Kidney capillary endothelial cell (primary cell): ENCODE data around the gene ABCB6.
A peak's percentile ranks its signal among the peaks of the same experiment; 100 is the strongest.

Experiments used
- DNase-seq: peaks from one replicate; pipeline ENCODE4 v3.0.0-alpha.2; 2018; ENCODE audit warnings: low spot score

Gene ABCB6

GRCh38 chr2:219184121-219184520 is 34.6 kb downstream of the ABCB6 start:
- no peak for DNase-seq

GRCh38 chr2:219183151-219183772 is 35.5 kb downstream of the ABCB6 start:
- DNase-seq = no peak

GRCh38 chr2:219182331-219183150 is 36.2 kb downstream of the ABCB6 start:
- no peak for DNase-seq

- no peak for DNase-seq
Observed at GRCh38 chr2:219181531-219181930, 37.2 kb downstream of the ABCB6 start.

- DNase-seq = no peak
Observed at GRCh38 chr2:219180961-219181360, 37.8 kb downstream of the ABCB6 start.

- no peak for DNase-seq
Observed at GRCh38 chr2:219179601-219180465, 38.9 kb downstream of the ABCB6 start.

GRCh38 chr2:219178377-219179175 is 40.2 kb downstream of the ABCB6 start:
- no peak for DNase-seq

- DNase-seq = peak; percentile 82
Observed at GRCh38 chr2:219177552-219178376, 41.0 kb downstream of the ABCB6 start, which contains the start of gene RETREG2. RETREG2 (plus strand) TSS chr2:219178275; CDS start chr2:219178353, 78 bp downstream.

- DNase-seq = peak; percentile 73
Observed at GRCh38 chr2:219176818-219177551, 41.8 kb downstream of the ABCB6 start, which contains the start of gene CNPPD1. CNPPD1 (minus strand) TSS chr2:219176925; CDS start chr2:219176828, 97 bp downstream.

- peak; percentile 23 for DNase-seq
Observed at GRCh38 chr2:219175928-219176817, 42.6 kb downstream of the ABCB6 start.

GRCh38 chr2:219175486-219175885 is 43.3 kb downstream of the ABCB6 start:
- DNase-seq = no peak

GRCh38 chr2:219174801-219175200 is 44.0 kb downstream of the ABCB6 start:
- DNase-seq = no peak

- DNase-seq = no peak
Observed at GRCh38 chr2:219174146-219174545, 44.6 kb downstream of the ABCB6 start.

GRCh38 chr2:219173176-219173575 is 45.6 kb downstream of the ABCB6 start:
- no peak for DNase-seq

GRCh38 chr2:219172231-219173154 is 46.3 kb downstream of the ABCB6 start:
- DNase-seq = no peak

GRCh38 chr2:219171231-219171651 is 47.5 kb downstream of the ABCB6 start:
- DNase-seq = peak; percentile 73

- DNase-seq = no peak
Observed at GRCh38 chr2:219169930-219170654, 48.7 kb downstream of the ABCB6 start, which contains the start of gene SLC23A3. SLC23A3 (minus strand) TSS chr2:219170029; CDS start chr2:219169984, 45 bp downstream.
